ENCODE measurements around the gene RASSF5. TPM values are rescaled to one million over a fixed set of nuclear protein-coding genes. Genes with fewer than 3 reads are reported as not detected.

The RASSF5 gene
- total RNA-seq, 1 donor from 2014 or later: 1.4 TPM

DNA sequence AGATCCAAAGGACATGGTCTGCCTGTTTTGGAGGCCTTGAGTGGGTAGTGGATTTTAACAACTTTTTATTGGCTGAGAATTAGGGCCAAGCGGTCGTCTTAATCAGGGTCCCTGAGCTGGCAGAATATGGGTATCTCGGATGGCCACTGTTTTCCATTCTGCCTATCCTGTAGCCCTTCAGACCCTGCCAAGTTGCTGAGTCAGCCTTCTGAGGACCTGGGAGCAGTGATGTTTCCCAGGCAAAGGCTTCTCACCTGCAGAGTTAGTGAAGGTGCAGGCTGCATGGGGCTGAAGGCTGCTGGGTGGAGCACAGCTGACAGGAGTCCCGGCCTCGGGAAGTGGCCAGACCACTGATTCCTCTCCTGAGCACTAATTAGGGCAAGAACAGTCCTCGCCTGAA lies 11.4 kb downstream of the RASSF5 start:
- no peak for DNase-seq (ENCODE audit: low read depth, low spot score)
- Mint-ChIP-seq H3K27ac (ENCODE audit: unreplicated experiment) (no peak overlapping the region), H3K4me3 (no peak overlapping the region), H3K36me3 (ENCODE audit: low read depth) (no peaks in the 10 kb centered on the region), H3K4me1 (peaks cover 20% of the 10 kb centered on the region), H3K9me3 (no peaks in the 10 kb centered on the region), H3K27me3 (ENCODE audit: low read depth) (no peaks in the 10 kb centered on the region)
- TF ChIP-seq, protein P1, sequence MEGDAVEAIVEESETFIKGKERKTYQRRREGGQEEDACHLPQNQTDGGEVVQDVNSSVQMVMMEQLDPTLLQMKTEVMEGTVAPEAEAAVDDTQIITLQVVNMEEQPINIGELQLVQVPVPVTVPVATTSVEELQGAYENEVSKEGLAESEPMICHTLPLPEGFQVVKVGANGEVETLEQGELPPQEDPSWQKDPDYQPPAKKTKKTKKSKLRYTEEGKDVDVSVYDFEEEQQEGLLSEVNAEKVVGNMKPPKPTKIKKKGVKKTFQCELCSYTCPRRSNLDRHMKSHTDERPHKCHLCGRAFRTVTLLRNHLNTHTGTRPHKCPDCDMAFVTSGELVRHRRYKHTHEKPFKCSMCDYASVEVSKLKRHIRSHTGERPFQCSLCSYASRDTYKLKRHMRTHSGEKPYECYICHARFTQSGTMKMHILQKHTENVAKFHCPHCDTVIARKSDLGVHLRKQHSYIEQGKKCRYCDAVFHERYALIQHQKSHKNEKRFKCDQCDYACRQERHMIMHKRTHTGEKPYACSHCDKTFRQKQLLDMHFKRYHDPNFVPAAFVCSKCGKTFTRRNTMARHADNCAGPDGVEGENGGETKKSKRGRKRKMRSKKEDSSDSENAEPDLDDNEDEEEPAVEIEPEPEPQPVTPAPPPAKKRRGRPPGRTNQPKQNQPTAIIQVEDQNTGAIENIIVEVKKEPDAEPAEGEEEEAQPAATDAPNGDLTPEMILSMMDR (conservative IDR thresholded peaks at IDR 0.05): no peak

DNA sequence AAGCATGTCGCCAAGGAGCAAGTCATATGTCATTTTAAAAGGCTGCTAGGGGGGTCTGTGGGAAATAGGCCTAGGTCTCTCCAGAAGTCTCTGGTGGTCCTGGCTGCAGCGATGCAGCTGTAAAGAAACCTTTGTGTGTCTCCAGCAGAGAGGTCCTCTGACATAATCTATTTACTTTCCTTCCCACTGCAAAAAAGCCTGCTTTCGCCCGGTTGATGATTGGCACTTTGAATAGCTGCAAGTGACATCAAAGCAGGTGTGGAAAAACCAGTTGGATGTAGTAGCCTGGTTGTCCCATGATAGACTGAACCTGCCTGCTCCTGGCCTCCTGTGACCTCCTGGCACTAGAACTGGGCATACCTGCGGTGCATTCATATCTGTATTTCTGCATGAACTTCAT lies 13.8 kb downstream of the RASSF5 start:
- H3K4me1 Mint-ChIP-seq: peaks cover 23% of the 10 kb centered on the region
- H3K9me3 Mint-ChIP-seq: no peaks in the 10 kb centered on the region
- DNase-seq (ENCODE audit: low read depth, low spot score): no peak
- no peaks in the 10 kb centered on the region for H3K27me3 Mint-ChIP-seq (ENCODE audit: low read depth)
- no peaks in the 10 kb centered on the region for H3K36me3 Mint-ChIP-seq (ENCODE audit: low read depth)
- TF ChIP-seq, protein P1 (conservative IDR thresholded peaks at IDR 0.05): no peak
- no peak overlapping the region for H3K4me3 Mint-ChIP-seq
- no peak overlapping the region for H3K27ac Mint-ChIP-seq (ENCODE audit: unreplicated experiment)

DNA sequence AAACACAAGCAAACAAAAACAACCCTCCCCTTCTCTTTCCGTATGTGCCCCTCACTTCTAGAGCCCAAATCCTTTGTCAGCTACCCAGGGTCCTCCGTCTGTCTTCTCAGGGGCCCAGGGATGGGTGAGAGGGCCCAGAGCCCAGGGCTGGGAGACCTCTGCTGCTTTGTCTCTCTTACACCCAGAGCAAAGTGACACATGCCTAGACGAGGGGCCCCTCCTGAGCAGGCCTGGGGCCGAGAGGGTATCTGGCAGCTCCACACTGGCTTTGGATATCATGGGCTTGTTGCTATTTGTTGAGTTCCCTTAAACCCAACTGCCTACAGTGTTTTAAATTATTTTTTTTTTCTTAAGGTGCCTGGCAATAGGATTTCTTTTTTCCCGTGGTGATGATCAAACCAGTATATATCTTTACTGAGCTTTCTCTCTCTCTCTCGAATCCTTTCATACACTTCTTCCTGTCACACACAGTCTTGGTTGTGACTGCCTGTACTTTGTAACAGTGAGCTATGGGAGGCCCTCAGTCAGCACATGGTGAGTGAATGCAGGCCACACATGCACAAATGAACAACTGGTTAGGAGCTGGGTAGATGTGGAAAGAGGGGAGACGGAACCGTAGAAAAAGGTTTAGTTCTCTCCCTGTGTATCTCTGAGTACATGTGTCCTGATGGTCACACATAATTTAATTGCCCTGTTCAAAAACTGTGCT lies 14.5 kb downstream of the RASSF5 start:
- Mint-ChIP-seq H3K36me3 (ENCODE audit: low read depth) (no peaks in the 10 kb centered on the region), H3K27me3 (ENCODE audit: low read depth) (no peaks in the 10 kb centered on the region), H3K9me3 (no peaks in the 10 kb centered on the region), H3K4me3 (no peak overlapping the region), H3K27ac (ENCODE audit: unreplicated experiment) (no peak overlapping the region), H3K4me1 (peaks cover 25% of the 10 kb centered on the region)
- DNase-seq (ENCODE audit: low read depth, low spot score): no peak
- TF ChIP-seq, protein P1 (conservative IDR thresholded peaks at IDR 0.05): no peak

DNA sequence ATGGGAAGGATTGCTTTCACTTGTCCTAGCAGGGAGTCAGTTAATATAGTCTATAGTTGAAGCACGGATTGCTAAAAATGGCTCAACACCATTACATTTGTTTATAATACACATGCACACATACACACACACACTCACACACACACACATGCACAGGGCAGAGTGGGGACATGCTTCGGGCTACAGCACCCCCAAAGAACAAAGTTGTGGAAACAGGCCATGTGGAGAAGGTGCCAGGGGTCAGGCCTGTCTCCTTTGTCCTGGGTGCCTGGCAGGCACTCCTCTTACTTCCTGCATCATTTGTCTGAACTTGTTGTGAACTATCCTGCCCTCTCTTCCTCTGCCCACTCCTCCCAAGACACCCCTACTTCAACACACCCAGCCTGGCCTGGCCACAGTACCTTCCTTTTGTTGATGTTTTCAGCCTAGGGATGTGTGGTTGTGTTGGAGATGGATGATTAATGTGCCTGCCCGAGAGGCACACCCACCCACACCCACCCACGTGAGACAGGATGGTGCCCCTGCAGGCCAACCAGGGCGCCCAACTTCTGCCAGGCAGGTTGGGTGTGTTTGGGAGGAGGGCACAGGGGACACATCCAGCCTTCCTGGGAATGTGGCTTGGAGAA lies 17.5 kb downstream of the RASSF5 start:
- no peaks in the 10 kb centered on the region for H3K27me3 Mint-ChIP-seq (ENCODE audit: low read depth)
- no peak overlapping the region for H3K27ac Mint-ChIP-seq (ENCODE audit: unreplicated experiment)
- no peaks in the 10 kb centered on the region for H3K9me3 Mint-ChIP-seq
- H3K4me1 Mint-ChIP-seq: peaks cover 25% of the 10 kb centered on the region
- TF ChIP-seq, protein P1 (conservative IDR thresholded peaks at IDR 0.05): no peak
- no peak overlapping the region for H3K4me3 Mint-ChIP-seq
- no peaks in the 10 kb centered on the region for H3K36me3 Mint-ChIP-seq (ENCODE audit: low read depth)
- no peak for DNase-seq (ENCODE audit: low read depth, low spot score)

DNA sequence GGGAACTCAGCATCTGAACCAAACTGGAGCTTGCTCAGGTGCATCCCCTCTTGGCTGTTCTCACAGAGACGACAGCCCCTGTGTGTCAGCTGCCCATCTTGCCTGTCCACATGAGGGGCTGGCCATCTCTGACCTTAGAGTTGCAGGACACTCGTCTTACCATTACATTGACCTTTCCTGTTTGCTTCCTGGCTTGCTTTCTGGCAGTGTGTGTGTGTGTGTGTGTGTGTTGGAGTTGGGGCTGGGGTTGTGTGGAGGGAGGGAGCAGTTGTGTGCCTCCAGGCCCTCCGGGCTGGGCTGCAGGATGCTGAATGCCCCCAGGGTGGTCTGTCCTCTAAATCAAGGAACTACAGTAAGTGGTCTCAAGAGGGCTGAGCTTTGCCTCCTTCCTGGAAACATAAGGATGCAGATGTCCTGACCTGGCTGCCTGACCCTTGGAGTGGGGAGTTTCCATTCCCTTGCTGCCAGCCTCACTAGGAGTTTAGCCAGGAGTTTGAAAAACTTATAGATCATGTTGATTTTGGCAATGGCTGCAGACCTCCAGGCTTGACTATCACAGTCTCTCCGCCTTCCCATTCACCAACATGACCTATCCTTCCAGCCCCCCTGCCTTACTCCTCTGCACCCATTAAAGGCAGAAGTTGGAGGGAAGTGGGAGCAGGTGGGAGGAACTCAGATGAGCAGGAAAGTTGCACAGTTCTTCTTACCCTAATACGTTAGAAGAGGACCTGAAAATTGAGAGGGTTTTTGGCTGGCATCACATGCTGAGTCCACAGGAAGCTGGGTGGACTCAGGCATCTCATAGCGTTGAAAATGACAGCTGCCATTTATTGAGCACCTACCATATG lies 19.0 kb downstream of the RASSF5 start:
- DNase-seq (ENCODE audit: low read depth, low spot score): no peak
- H3K27ac Mint-ChIP-seq (ENCODE audit: unreplicated experiment): no peak overlapping the region
- no peak overlapping the region for H3K4me3 Mint-ChIP-seq
- H3K27me3 Mint-ChIP-seq (ENCODE audit: low read depth): no peaks in the 10 kb centered on the region
- no peaks in the 10 kb centered on the region for H3K36me3 Mint-ChIP-seq (ENCODE audit: low read depth)
- TF ChIP-seq, protein P1 (conservative IDR thresholded peaks at IDR 0.05): no peak
- H3K4me1 Mint-ChIP-seq: peaks cover 19% of the 10 kb centered on the region
- H3K9me3 Mint-ChIP-seq: no peaks in the 10 kb centered on the region

All from neural crest cell (in vitro differentiated cells).